Mammary epithelial cell (primary cell): Measurements from ENCODE around the gene TMEM127.

Experiments
- EZH2 ChIP-seq: IDR thresholded peaks from 2 replicates; pipeline ENCODE4 v1.6.1; 2012; ENCODE audit warnings: low read length, inconsistent platforms, borderline replicate concordance
- TF ChIP-seq, protein P1 (sequence below), 2 donors: IDR thresholded peaks in 1 of 2; conservative IDR thresholded peaks in 1 of 2; 2 replicates each; pipeline ENCODE4 v1.5.1; 2011 to 2012; ENCODE audit warnings: inconsistent platforms in 2 of 2, low read length in 2 of 2, mild to moderate bottlenecking in 2 of 2, control low read depth in 1 of 2, low read depth in 1 of 2; ENCODE audit not compliant: insufficient read depth in 1 of 2; ENCODE audit errors: extremely low read depth in 1 of 2

DNA sequence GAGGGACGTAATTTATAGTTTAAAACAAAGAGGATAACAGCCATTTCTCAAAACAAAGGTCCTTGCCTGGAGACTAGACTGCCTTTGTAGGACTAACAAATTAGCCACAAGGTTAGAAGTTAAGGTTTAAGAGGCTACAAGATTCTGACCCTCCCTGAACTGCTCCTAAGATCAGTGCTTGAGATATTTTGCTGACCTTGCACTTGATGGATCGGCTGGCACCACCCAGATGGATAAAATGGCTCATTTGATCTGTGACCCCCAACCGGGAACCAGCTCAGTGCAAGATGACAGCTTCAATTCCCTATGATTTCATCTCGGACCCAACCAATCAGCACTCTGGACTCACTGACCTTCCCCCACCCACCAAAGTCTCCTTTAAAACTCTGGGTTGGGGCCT, 53.5 kb downstream of the TMEM127 start:
- no peak for TF ChIP-seq EZH2
- TF ChIP-seq, protein P1, sequence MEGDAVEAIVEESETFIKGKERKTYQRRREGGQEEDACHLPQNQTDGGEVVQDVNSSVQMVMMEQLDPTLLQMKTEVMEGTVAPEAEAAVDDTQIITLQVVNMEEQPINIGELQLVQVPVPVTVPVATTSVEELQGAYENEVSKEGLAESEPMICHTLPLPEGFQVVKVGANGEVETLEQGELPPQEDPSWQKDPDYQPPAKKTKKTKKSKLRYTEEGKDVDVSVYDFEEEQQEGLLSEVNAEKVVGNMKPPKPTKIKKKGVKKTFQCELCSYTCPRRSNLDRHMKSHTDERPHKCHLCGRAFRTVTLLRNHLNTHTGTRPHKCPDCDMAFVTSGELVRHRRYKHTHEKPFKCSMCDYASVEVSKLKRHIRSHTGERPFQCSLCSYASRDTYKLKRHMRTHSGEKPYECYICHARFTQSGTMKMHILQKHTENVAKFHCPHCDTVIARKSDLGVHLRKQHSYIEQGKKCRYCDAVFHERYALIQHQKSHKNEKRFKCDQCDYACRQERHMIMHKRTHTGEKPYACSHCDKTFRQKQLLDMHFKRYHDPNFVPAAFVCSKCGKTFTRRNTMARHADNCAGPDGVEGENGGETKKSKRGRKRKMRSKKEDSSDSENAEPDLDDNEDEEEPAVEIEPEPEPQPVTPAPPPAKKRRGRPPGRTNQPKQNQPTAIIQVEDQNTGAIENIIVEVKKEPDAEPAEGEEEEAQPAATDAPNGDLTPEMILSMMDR (conservative IDR thresholded peaks at IDR 0.05 in 1 of 2, IDR thresholded peaks at IDR 0.05 in 1 of 2; ENCODE audit: extremely low read depth in 1 of 2, insufficient read depth in 1 of 2, low read depth in 1 of 2, low read length in 2 of 2), result no peak
